ENCODE results near the gene THEMIS2.
A peak's percentile ranks its signal among the peaks of the same experiment; 100 is the strongest.
"Not testable (repeated sequence)": the region's sequence is repeated elsewhere in the genome, so short reads cannot be mapped to it uniquely, and the experiment has no call there.

The THEMIS2 gene

GRCh38 chr1:27872059-27872801, at the start of gene THEMIS2:
Gene THEMIS2, plus strand, starts transcription at chr1:27872544. Its CDS starts 28 bp downstream, at chr1:27872572.
- peak; percentile 85 for DNase-seq

GRCh38 chr1:27823784-27824183, 48.6 kb upstream of the THEMIS2 start:
- DNase-seq = no peak

GRCh38 chr1:27824411-27824810, 47.9 kb upstream of the THEMIS2 start:
- DNase-seq = no peak

- DNase-seq = not testable (repeated sequence)
Measured at GRCh38 chr1:27829339-27829960, 42.9 kb upstream of the THEMIS2 start.

- peak; percentile 88 for DNase-seq
Measured at GRCh38 chr1:27830621-27831440, 41.5 kb upstream of the THEMIS2 start, which contains the start of gene PPP1R8. Gene PPP1R8, plus strand, starts transcription at chr1:27830782. Its CDS starts 54 bp downstream, at chr1:27830836.

- DNase-seq = no peak
Measured at GRCh38 chr1:27831568-27832410, 40.6 kb upstream of the THEMIS2 start.

GRCh38 chr1:27832762-27833161, 39.6 kb upstream of the THEMIS2 start:
- no peak for DNase-seq

GRCh38 chr1:27833470-27833869, 38.9 kb upstream of the THEMIS2 start:
- no peak for DNase-seq

- DNase-seq = no peak
Measured at GRCh38 chr1:27835046-27835445, 37.3 kb upstream of the THEMIS2 start.

- DNase-seq = no peak
Measured at GRCh38 chr1:27835501-27835900, 36.8 kb upstream of the THEMIS2 start.

GRCh38 chr1:27849951-27850350, 22.4 kb upstream of the THEMIS2 start:
- no peak for DNase-seq

GRCh38 chr1:27855085-27855484, 17.3 kb upstream of the THEMIS2 start:
- DNase-seq = no peak

GRCh38 chr1:27856561-27857343, 15.6 kb upstream of the THEMIS2 start:
- DNase-seq = no peak

GRCh38 chr1:27857552-27857951, 14.8 kb upstream of the THEMIS2 start:
- DNase-seq = not testable (repeated sequence)

GRCh38 chr1:27858072-27858948, 14.0 kb upstream of the THEMIS2 start:
- DNase-seq = peak; percentile 85

GRCh38 chr1:27858949-27859576, 13.3 kb upstream of the THEMIS2 start:
- no peak for DNase-seq

- DNase-seq = no peak
Measured at GRCh38 chr1:27861436-27861835, 10.9 kb upstream of the THEMIS2 start.

- no peak for DNase-seq
Measured at GRCh38 chr1:27862004-27862403, 10.3 kb upstream of the THEMIS2 start.

GRCh38 chr1:27862671-27863537, 9.4 kb upstream of the THEMIS2 start:
- DNase-seq = peak; percentile 35
